GM12873 (cell line): Measurements from ENCODE around the gene PPP6R1.

Source experiments
- CTCF ChIP-seq: IDR thresholded peaks from 2 replicates; pipeline ENCODE4 v1.5.1; 2012; ENCODE audit warnings: low read depth, mild to moderate bottlenecking, moderate library complexity, low read length, control low read depth; ENCODE audit not compliant: insufficient read depth; ENCODE audit errors: missing control alignments

The PPP6R1 gene

DNA sequence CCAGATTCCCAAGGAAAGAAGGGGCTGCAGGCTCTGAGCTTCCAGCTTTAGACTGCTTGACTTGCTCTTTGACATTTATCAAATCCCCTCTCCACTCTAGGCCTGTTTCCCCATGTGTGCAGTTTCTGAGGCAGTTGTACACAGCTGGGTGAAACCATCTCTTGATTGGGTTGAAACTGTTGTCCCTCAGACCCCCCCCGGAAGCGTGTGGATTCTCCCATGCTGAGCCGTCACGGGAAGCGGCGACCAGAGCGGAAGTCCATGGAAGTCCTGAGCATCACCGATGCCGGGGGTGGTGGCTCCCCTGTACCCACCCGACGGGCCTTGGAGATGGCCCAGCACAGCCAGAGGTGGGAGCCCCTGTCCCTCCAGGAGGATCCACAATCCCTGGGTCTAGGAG lies 44.7 kb upstream of the PPP6R1 start:
- no peak for TF ChIP-seq CTCF

GRCh38 chr19:55302318-55302703 lies 43.5 kb upstream of the PPP6R1 start:
- no peak for TF ChIP-seq CTCF

DNA sequence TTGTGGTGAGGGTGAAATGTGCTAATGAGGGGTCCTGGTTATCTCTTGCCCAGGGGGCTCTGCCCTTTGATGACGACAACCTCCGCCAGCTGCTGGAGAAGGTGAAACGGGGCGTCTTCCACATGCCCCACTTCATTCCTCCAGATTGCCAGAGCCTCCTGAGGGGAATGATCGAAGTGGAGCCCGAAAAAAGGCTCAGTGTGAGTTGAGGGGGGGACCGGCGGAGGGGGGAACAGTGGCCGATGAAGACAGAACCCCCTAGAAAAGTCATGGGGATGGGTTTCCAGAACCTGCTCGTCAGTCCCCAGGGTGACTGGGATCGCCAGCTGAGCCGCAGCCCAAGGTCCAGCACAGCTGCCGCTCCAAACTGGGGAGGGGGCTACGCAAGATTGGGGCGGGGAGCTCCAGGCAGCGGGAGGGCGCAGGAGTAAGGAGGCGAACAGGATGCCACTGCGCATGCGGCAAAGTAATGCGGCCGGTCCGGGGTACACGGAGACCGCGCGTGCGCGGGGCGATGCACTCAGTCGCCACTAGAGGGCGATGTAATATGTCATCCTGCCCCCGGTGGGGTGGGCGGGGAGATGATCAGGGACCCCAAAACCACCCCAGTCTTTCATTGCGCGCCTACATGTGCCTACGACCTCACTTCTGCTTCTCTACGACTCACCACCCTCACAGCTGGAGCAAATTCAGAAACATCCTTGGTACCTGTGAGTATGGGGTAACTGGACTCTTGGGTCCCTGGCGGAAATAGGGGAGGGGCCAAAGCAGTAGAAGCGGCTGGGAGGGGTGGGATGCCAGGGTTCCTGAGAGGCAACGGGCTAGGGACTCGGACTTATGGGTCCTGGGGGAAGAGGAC lies 42.9 kb upstream of the PPP6R1 start:
- peak; percentile 98 for TF ChIP-seq CTCF

DNA sequence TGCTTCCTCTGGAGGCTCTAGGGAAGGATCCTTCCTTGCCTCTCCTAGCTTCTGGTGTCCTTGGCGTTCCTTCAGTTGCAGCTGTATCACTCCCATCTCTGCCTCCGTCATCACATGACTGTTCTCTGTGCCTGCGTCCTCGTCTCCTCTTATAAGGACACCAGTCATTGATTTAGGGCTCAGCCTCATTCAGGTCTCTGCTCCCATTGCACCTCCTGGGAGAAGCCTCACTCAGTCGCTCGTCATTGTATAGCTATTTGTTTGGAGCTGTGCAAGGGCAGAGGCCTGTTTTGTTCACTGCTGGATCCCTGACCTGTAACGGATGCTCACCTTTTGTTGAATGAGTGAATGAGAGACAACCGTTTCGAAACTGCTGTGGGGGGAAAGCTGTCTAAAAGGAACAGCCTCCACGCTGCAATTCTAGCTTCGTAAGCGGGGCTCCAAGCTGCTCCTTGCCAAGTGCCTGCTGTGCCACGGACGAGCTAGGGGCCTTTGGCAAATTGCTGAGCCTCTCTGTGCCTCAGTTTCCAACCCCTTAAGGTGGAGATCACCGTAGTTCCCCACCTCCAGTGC lies 42.2 kb upstream of the PPP6R1 start:
- TF ChIP-seq CTCF, result no peak

GRCh38 chr19:55299991-55300390 lies 41.2 kb upstream of the PPP6R1 start:
- TF ChIP-seq CTCF, result no peak

DNA sequence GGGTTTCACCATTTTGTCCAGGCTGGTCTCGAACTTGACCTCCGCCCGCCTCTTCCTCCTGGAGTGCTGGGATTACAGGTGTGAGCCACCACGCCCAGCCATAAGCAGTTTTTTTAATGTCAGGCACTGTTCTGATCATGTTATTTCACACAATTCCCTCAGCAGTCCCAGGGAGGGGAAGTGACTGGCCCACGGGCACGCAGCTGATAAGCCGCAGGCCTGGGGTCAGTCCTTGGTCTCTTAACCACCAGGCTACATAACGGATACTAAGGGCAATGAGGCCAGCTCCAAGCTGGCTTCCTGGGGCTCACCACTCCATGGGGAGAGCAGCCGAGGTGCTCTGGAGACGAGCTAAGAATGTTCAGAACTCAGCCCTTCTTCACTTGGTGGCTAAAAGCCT lies 38.5 kb upstream of the PPP6R1 start:
- TF ChIP-seq CTCF, result no peak

GRCh38 chr19:55289117-55289796 lies 30.4 kb upstream of the PPP6R1 start:
- TF ChIP-seq CTCF, result no peak
